GM12878 (cell line): Measurements from ENCODE around the gene TRIP4. TPM values are rescaled to one million over a fixed set of nuclear protein-coding genes. Genes with fewer than 3 reads are reported as not detected.

Experiments
- ATAC-seq: fragments of 200-7000 bp; cut with Tn5 transposase; 3 replicates; pipeline ENCODE4 v1.9.1; 2020; ENCODE audit warnings: mild to moderate bottlenecking, moderate library complexity
- BruUV-seq: library from RNA; stranded (reverse); fragments of 400-500 nt; replicated peaks from 2 replicates; lab custom pipeline; 2021; lab: Mats Ljungman, UMichigan
- CTCF ChIA-PET: fragments of 300-600 bp; sonication (Branson Sonifier 250); formaldehyde crosslinking; extraction: SDS; loops from one replicate; lab custom pipeline; 2021; ENCODE audit warnings: inconsistent platforms; lab: Yijun Ruan, JAX
- POLR2A ChIA-PET: fragments of 350-600 bp; formaldehyde crosslinking; extraction: SDS; loops from one replicate; lab custom pipeline; 2021; ENCODE audit warnings: inconsistent platforms; lab: Charles Lee
- RAD21 ChIA-PET: fragments of 300-600 bp; sonication (Branson Sonifier 250); formaldehyde crosslinking; loops from one replicate; lab custom pipeline; 2023; ENCODE audit warnings: antibody characterized with exemption; ENCODE audit not compliant: unreplicated experiment; lab: Charles Lee
- SMC1A ChIA-PET: fragments of 300-600 bp; sonication (Branson Sonifier 250); formaldehyde crosslinking; loops from one replicate; lab custom pipeline; 2023; ENCODE audit not compliant: unreplicated experiment, uncharacterized antibody; lab: Charles Lee
- DNase-seq: peaks from one replicate; pipeline ENCODE4 v3.0.0-alpha.2; 2011; ENCODE audit warnings: low read depth, low spot score
- FAIRE-seq: peaks from 3 replicates; lab custom pipeline; 2011; peaks lifted over from hg19 to GRCh38; lab: Jason Lieb, UNC
- H2AFZ ChIP-seq: 2 replicates; pipeline ENCODE4 v1.6.0; 2011; ENCODE audit warnings: low read depth, low read length, control low read depth; ENCODE audit not compliant: control insufficient read depth
- H3K27ac ChIP-seq: 2 replicates; pipeline ENCODE4 v1.5.1; 2011; ENCODE audit warnings: control low read depth; ENCODE audit not compliant: control insufficient read depth, insufficient read depth
- H3K27me3 ChIP-seq, 2 experiments: replicated peaks in 1 of 2; 2 replicates each; pipeline versions ENCODE4 v1.6.0 to v1.6.1; 2011; ENCODE audit warnings: low read length in 1 of 2; ENCODE audit not compliant: control insufficient read depth in 2 of 2, insufficient read depth in 2 of 2
- H3K36me3 ChIP-seq, 2 experiments: 2 replicates each; pipeline ENCODE4 v1.5.1; 2011; ENCODE audit warnings: low read length in 1 of 2; ENCODE audit not compliant: control insufficient read depth in 2 of 2, insufficient read depth in 2 of 2
- H3K4me1 ChIP-seq: 2 replicates; pipeline ENCODE4 v1.6.1; 2011; ENCODE audit warnings: mild to moderate bottlenecking, low read length, moderate library complexity, mixed read lengths; ENCODE audit not compliant: control insufficient read depth, insufficient read depth
- H3K4me2 ChIP-seq: 2 replicates; pipeline ENCODE4 v1.6.0; 2011; ENCODE audit warnings: control low read depth; ENCODE audit not compliant: control insufficient read depth, insufficient read depth
- H3K4me3 ChIP-seq: fragments of 200-600 bp; sonication (generic); 2 replicates; pipeline ENCODE4 v1.5.1; 2016
- H3K79me2 ChIP-seq: 2 replicates; pipeline ENCODE4 v1.6.0; 2011; ENCODE audit warnings: low read length; ENCODE audit not compliant: control insufficient read depth, insufficient read depth
- H3K9ac ChIP-seq: 2 replicates; pipeline ENCODE4 v1.8.0; 2011; ENCODE audit warnings: low read length, control low read depth, mixed read lengths; ENCODE audit not compliant: control insufficient read depth, insufficient read depth
- H3K9me3 ChIP-seq: replicated peaks from 3 replicates; pipeline ENCODE4 v1.5.1; 2011; ENCODE audit warnings: mild to moderate bottlenecking, low read length; ENCODE audit not compliant: control insufficient read depth, insufficient read depth
- H4K20me1 ChIP-seq: 2 replicates; pipeline ENCODE4 v1.6.0; 2011; ENCODE audit not compliant: control insufficient read depth, insufficient read depth
- BACH1 ChIP-seq: fragments of 450-650 bp; IDR thresholded peaks from 2 replicates; pipeline ENCODE4 v1.6.1; 2017; ENCODE audit warnings: mild to moderate bottlenecking, borderline replicate concordance
- KAT2A ChIP-seq: conservative IDR thresholded peaks from 2 replicates; pipeline ENCODE4 v1.6.1; 2011; ENCODE audit warnings: low read depth, low read length; ENCODE audit not compliant: control insufficient read depth
- NKRF ChIP-seq: fragments of 450-650 bp; conservative IDR thresholded peaks from 2 replicates; pipeline ENCODE4 v1.6.1; 2017; ENCODE audit warnings: mild to moderate bottlenecking, moderate library complexity
- NR2F1 ChIP-seq: fragments of 450-650 bp; conservative IDR thresholded peaks from 2 replicates; pipeline ENCODE4 v1.6.1; 2017; ENCODE audit warnings: mild to moderate bottlenecking
- YBX1 ChIP-seq: fragments of 450-650 bp; IDR thresholded peaks from 2 replicates; pipeline ENCODE4 v1.6.1; 2016; ENCODE audit warnings: antibody characterized with exemption
- in situ Hi-C: fragments of 300-500 bp; cut with MboI; formaldehyde crosslinking; loops from 9 replicates; pipeline ENCODE4 v1.14.3; 2018; ENCODE audit warnings: mixed read lengths
- intact Hi-C: fragments of 100-400 bp; cut with micrococcal nuclease; formaldehyde crosslinking; loops from one replicate; pipeline ENCODE4 v1.14.2; 2022; ENCODE audit not compliant: unreplicated experiment
- polyA plus RNA-seq, 11 experiments: library from polyadenylated mRNA; depleted of rRNA in 4 of 11; unstranded in 6 of 11; stranded (reverse) in 5 of 11; fragments of >200 nt; fragmentation: Nextera tagmentation in 4 of 11; fragmentation: Illumina TruSeq in 1 of 11; extraction: Ambion mirVana in 4 of 11; extraction: Trizol in 1 of 11; gene quantifications; 1 replicate in 1 of 11; 2 replicates in 10 of 11; pipeline versions ENCODE4 v1.2.1 to v1.2.3, GENCODE V29; 2011 to 2016; ENCODE audit warnings: inconsistent platforms in 2 of 11, missing spikeins in 2 of 11, low read depth in 1 of 11
- total RNA-seq, 4 experiments: library from RNA; depleted of rRNA in 3 of 4; stranded (reverse); fragments of >200 nt in 3 of 4; fragmentation: Illumina TruSeq in 1 of 4; extraction: Trizol in 1 of 4; gene quantifications; 2 replicates each; pipeline versions ENCODE4 v1.2.1 to v1.2.3, GENCODE V29; 2013 to 2021

TRIP4 gene
- total and polyA plus RNA-seq, 10 of the 15 experiments (the other 5 are each of a cell fraction or from before 2014, with no cell fraction given) = 6.4 to 24.5 (median 20.0) TPM

GRCh38 chr15:64454282-64454681 is 66.6 kb downstream of the TRIP4 start:
- ChIA-PET CTCF (interaction anchor here (0.6 kb wide), 1 partner anchor 47 kb away, joined by 3 read pairs; no protein-coding TSS in a partner anchor), SMC1A (interaction anchor here (0.8 to 1.1 kb wide), 3 partner anchors 14 to 52 kb away, joined by 3 to 4 read pairs (median 4); no protein-coding TSS in a partner anchor), RAD21 (interaction anchor here (1.3 kb wide), 1 partner anchor 27 kb away, joined by 4 read pairs; no protein-coding TSS in a partner anchor), POLR2A (no interaction called here)
- Histone ChIP-seq H3K4me3 (no peak overlapping the region), H3K79me2 (no peaks in the 10 kb centered on the region; the same call in 1 of the 2 replicates), H3K4me2 (no peak overlapping the region), H3K4me1 (peaks cover 28% of the 10 kb centered on the region), H4K20me1 (no peaks in the 10 kb centered on the region), H3K9ac (no peak overlapping the region), H2AFZ (no peak overlapping the region), H3K9me3 (no peaks in the 10 kb centered on the region), H3K27ac (no peak overlapping the region), H3K36me3 (no peaks in the 10 kb centered on the region; a peak in 1 of 4 replicates), H3K27me3 (no peaks in the 10 kb centered on the region)
- no peak for TF ChIP-seq BACH1
- no peak for TF ChIP-seq NKRF
- TF ChIP-seq KAT2A = no peak
- no peak for TF ChIP-seq YBX1
- peak; percentile 75 for TF ChIP-seq NR2F1
- FAIRE-seq (no peak), DNase-seq (no peak), ATAC-seq (no peak)
- in situ Hi-C loops (no loop called here), intact Hi-C loops (no loop called here)
- no TSS peak for BruUV-seq
